ENCODE results near the gene ADGRD1. TPM values are rescaled to one million over a fixed set of nuclear protein-coding genes. Genes with fewer than 3 reads are reported as not detected.
"Not testable (repeated sequence)": the region's sequence is repeated elsewhere in the genome, so short reads cannot be mapped to it uniquely, and the experiment has no call there.

Gene ADGRD1
- total and polyA plus RNA-seq, 7 donors: 0.46 to 22.5 (median 7.2) TPM

- H3K27ac ChIP-seq: no peak overlapping the region
- no peaks in the 10 kb centered on the region for H3K9me3 ChIP-seq
- DNase-seq: no peak
- peaks cover 0 to 7% (median 0%) of the 10 kb centered on the region in 4 donors for H3K36me3 ChIP-seq
- H3K27me3 ChIP-seq: no peaks in the 10 kb centered on the region
- 74 to 87% methylated on average over 5 of the region's 5 CpGs for WGBS, 2 donors
- H3K4me1 ChIP-seq: no peaks in the 10 kb centered on the region
- no peak overlapping the region for H3K4me3 ChIP-seq
- intact Hi-C loops (cut with DNase I): no loop called here
- TF ChIP-seq, protein P1, sequence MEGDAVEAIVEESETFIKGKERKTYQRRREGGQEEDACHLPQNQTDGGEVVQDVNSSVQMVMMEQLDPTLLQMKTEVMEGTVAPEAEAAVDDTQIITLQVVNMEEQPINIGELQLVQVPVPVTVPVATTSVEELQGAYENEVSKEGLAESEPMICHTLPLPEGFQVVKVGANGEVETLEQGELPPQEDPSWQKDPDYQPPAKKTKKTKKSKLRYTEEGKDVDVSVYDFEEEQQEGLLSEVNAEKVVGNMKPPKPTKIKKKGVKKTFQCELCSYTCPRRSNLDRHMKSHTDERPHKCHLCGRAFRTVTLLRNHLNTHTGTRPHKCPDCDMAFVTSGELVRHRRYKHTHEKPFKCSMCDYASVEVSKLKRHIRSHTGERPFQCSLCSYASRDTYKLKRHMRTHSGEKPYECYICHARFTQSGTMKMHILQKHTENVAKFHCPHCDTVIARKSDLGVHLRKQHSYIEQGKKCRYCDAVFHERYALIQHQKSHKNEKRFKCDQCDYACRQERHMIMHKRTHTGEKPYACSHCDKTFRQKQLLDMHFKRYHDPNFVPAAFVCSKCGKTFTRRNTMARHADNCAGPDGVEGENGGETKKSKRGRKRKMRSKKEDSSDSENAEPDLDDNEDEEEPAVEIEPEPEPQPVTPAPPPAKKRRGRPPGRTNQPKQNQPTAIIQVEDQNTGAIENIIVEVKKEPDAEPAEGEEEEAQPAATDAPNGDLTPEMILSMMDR (IDR thresholded peaks at IDR 0.05): no peak
- TF ChIP-seq EP300 (IDR thresholded peaks at IDR 0.05) (no peak), POLR2A (IDR thresholded peaks at IDR 0.05) (no peak), POLR2AphosphoS5 (IDR thresholded peaks at IDR 0.05) (no peak)
Measured at GRCh38 chr12:130992979-130993538, 39.4 kb downstream of the ADGRD1 start.

- Histone ChIP-seq H3K27me3 (no peaks in the 10 kb centered on the region), H3K4me1 (no peaks in the 10 kb centered on the region), H3K9me3 (no peaks in the 10 kb centered on the region), H3K36me3 (peaks cover 0 to 7% (median 0%) of the 10 kb centered on the region in 4 donors), H3K27ac (no peak overlapping the region), H3K4me3 (no peak overlapping the region)
- DNase-seq: peak; percentile 48
- 94% methylated on average over 32 of the region's 32 CpGs for WGBS, 2 donors
- intact Hi-C loops (cut with DNase I): no loop called here
- TF ChIP-seq EP300 (IDR thresholded peaks at IDR 0.05): no peak
- TF ChIP-seq, protein P1 (IDR thresholded peaks at IDR 0.05): no peak
Measured at GRCh38 chr12:130993759-130994670, 40.3 kb downstream of the ADGRD1 start.

DNA sequence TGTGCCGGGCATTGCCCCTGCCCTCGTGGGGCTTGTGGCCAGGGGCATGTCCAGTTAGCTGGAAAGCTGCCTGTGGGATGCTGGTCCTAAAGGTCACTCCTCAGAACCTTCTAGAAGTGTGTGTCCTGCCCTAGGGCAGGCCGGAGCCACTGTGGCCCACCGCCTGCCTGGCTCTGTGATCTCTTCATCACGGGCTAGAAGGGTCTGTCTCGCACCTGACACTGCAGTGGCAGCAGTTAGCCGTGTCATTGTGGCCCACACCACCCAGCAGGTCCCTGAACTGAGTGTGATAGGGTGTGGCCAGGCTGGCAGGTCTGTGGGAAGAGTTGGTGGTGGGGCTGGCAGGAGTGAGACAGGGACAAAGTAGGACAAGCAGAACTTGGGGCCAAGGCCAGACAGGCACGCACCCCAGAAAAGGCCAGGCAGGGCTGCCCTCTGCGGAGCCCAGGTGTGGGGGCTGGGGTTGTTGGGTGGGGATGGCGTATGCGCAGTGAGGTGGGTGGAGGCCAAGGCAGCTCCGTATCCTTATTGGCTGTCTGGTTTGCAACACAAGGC, 41.2 kb downstream of the ADGRD1 start:
- TF ChIP-seq, protein P1 (IDR thresholded peaks at IDR 0.05): no peak
- TF ChIP-seq EP300 (IDR thresholded peaks at IDR 0.05): no peak
- Histone ChIP-seq H3K27me3 (no peaks in the 10 kb centered on the region), H3K36me3 (peaks cover 0 to 7% (median 0%) of the 10 kb centered on the region in 4 donors), H3K27ac (no peak overlapping the region), H3K4me1 (no peaks in the 10 kb centered on the region), H3K4me3 (no peak overlapping the region), H3K9me3 (no peaks in the 10 kb centered on the region)
- intact Hi-C loops (cut with DNase I): no loop called here
- peak; percentile 42 for DNase-seq
- WGBS, 2 donors: 84 to 88% methylated on average over 12 of the region's 12 CpGs

- H3K27me3 ChIP-seq; H3K36me3 ChIP-seq; H3K4me1 ChIP-seq; intact Hi-C loops (cut with DNase I); H3K9me3 ChIP-seq; H3K4me3 ChIP-seq; H3K27ac ChIP-seq; DNase-seq: not testable (repeated sequence)
- WGBS, 2 donors: 79 to 84% methylated on average over 5 of the region's 5 CpGs
Measured at GRCh38 chr12:130995386-130995969, 41.8 kb downstream of the ADGRD1 start.

DNA sequence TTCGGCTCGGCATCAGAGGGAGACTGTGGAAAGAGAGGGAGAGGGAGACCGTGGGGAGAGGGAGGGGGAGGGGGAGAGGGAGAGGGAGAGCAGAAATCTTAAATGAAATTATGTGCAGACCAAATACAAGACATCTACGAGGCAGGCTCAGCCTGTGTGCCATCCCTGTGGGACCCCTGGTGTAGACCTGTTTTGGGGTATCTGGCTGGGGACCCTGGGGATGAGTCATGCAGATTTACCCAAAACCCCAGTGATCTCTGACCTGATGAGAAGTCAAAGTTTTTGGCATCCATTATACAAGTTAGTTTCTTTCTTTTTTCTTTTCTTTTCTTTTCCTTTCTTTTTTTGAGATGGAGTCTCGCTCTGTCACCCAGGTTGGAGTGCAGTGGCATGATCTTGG, 44.4 kb downstream of the ADGRD1 start:
- TF ChIP-seq, protein P1 (IDR thresholded peaks at IDR 0.05): no peak
- no peak for TF ChIP-seq POLR2AphosphoS5 (IDR thresholded peaks at IDR 0.05)
- no peak for TF ChIP-seq EP300 (IDR thresholded peaks at IDR 0.05)
- TF ChIP-seq POLR2A (IDR thresholded peaks at IDR 0.05): no peak
- DNase-seq: no peak
- 91 to 94% methylated on average over 5 of the region's 5 CpGs for WGBS, 2 donors
- peaks cover 0 to 9% (median 0%) of the 10 kb centered on the region in 4 donors for H3K4me1 ChIP-seq
- no peak overlapping the region for H3K4me3 ChIP-seq
- H3K36me3 ChIP-seq: no peaks in the 10 kb centered on the region
- no peaks in the 10 kb centered on the region for H3K27me3 ChIP-seq
- H3K27ac ChIP-seq: no peak overlapping the region
- H3K9me3 ChIP-seq: no peaks in the 10 kb centered on the region
- intact Hi-C loops (cut with DNase I): no loop called here
